ENCODE data around the gene FXN.

The FXN gene

GRCh38 chr9:69074801-69075200 is 39.2 kb downstream of the FXN start:
- H3K27ac ChIP-seq (ENCODE audit: low read length), result no peak overlapping the region
- no peaks in the 10 kb centered on the region for H3K79me2 ChIP-seq (ENCODE audit: insufficient read depth, low read length)
- H4K20me1 ChIP-seq (ENCODE audit: insufficient read depth, low read length), result no peaks in the 10 kb centered on the region
- DNase-seq, result no peak
- no peaks in the 10 kb centered on the region for H3K27me3 ChIP-seq (ENCODE audit: insufficient read depth, low read length, poor library complexity)
- H3K4me2 ChIP-seq (ENCODE audit: insufficient read depth, low read length), result no peak overlapping the region
- H3K4me3 ChIP-seq (ENCODE audit: low read depth in 1 of 2, low read length in 2 of 2), result no peak overlapping the region
- TF ChIP-seq EZH2 (IDR thresholded peaks at IDR 0.05; ENCODE audit: borderline replicate concordance, low read depth, low read length, severe bottlenecking) (no peak), CTCF (IDR thresholded peaks at IDR 0.05; ENCODE audit: borderline replicate concordance, extremely low read depth, low read length, poor library complexity, severe bottlenecking) (no peak)
- H3K9ac ChIP-seq (ENCODE audit: low read depth, low read length), result no peak overlapping the region
- no peak overlapping the region for H2AFZ ChIP-seq (ENCODE audit: low read depth, low read length)
- H3K9me3 ChIP-seq (ENCODE audit: insufficient read depth, low read length, severe bottlenecking), result no peaks in the 10 kb centered on the region
- ATAC-seq (ENCODE audit: insufficient read depth, low read depth), result no peak
- H3K36me3 ChIP-seq (ENCODE audit: insufficient read depth, low read length), result no peaks in the 10 kb centered on the region; the same call in 1 of the 2 replicates
- no peaks in the 10 kb centered on the region for H3K4me1 ChIP-seq (ENCODE audit: insufficient read depth, low read length)

GRCh38 chr9:69076550-69076949 is 41.0 kb downstream of the FXN start:
- Histone ChIP-seq H3K4me1 (ENCODE audit: insufficient read depth, low read length) (no peaks in the 10 kb centered on the region), H3K9me3 (ENCODE audit: insufficient read depth, low read length, severe bottlenecking) (no peaks in the 10 kb centered on the region), H4K20me1 (ENCODE audit: insufficient read depth, low read length) (no peaks in the 10 kb centered on the region), H3K27ac (ENCODE audit: low read length) (no peak overlapping the region), H3K9ac (ENCODE audit: low read depth, low read length) (no peak overlapping the region), H3K36me3 (ENCODE audit: insufficient read depth, low read length) (no peaks in the 10 kb centered on the region; the same call in 1 of the 2 replicates), H3K4me3 (ENCODE audit: low read depth in 1 of 2, low read length in 2 of 2) (no peak overlapping the region), H3K27me3 (ENCODE audit: insufficient read depth, low read length, poor library complexity) (no peaks in the 10 kb centered on the region), H3K79me2 (ENCODE audit: insufficient read depth, low read length) (no peaks in the 10 kb centered on the region), H3K4me2 (ENCODE audit: insufficient read depth, low read length) (no peak overlapping the region), H2AFZ (ENCODE audit: low read depth, low read length) (no peak overlapping the region)
- no peak for DNase-seq
- ATAC-seq (ENCODE audit: insufficient read depth, low read depth), result no peak
- TF ChIP-seq EZH2 (IDR thresholded peaks at IDR 0.05; ENCODE audit: borderline replicate concordance, low read depth, low read length, severe bottlenecking) (no peak), CTCF (IDR thresholded peaks at IDR 0.05; ENCODE audit: borderline replicate concordance, extremely low read depth, low read length, poor library complexity, severe bottlenecking) (no peak)

DNA sequence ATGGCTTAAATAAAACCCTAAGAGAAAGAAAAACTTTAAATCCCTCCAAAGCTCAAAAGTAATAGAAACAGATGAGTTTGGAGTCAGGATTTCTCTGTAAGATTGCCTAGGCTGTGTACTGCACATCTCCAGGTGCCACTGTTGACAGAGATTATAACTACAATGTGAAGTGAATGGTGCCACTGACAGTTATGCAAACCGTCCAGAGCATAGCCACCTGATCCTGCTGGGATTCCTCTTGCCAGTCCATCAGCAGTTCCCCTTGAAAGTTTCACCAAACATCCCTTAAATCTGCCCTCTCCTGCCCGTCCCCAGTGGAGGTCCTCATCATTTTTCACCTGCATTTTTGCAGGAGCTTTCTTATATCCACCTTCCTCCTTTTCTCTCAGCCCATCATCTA is 42.5 kb downstream of the FXN start:
- no peak for ATAC-seq (ENCODE audit: insufficient read depth, low read depth)
- no peaks in the 10 kb centered on the region; the same call in 1 of the 2 replicates for H3K36me3 ChIP-seq (ENCODE audit: insufficient read depth, low read length)
- H4K20me1 ChIP-seq (ENCODE audit: insufficient read depth, low read length), result no peaks in the 10 kb centered on the region
- H3K27me3 ChIP-seq (ENCODE audit: insufficient read depth, low read length, poor library complexity), result no peaks in the 10 kb centered on the region
- TF ChIP-seq CTCF (IDR thresholded peaks at IDR 0.05; ENCODE audit: borderline replicate concordance, extremely low read depth, low read length, poor library complexity, severe bottlenecking) (no peak), EZH2 (IDR thresholded peaks at IDR 0.05; ENCODE audit: borderline replicate concordance, low read depth, low read length, severe bottlenecking) (no peak)
- H3K4me2 ChIP-seq (ENCODE audit: insufficient read depth, low read length), result no peak overlapping the region
- no peaks in the 10 kb centered on the region for H3K79me2 ChIP-seq (ENCODE audit: insufficient read depth, low read length)
- no peak overlapping the region for H2AFZ ChIP-seq (ENCODE audit: low read depth, low read length)
- H3K9me3 ChIP-seq (ENCODE audit: insufficient read depth, low read length, severe bottlenecking), result no peaks in the 10 kb centered on the region
- H3K9ac ChIP-seq (ENCODE audit: low read depth, low read length), result no peak overlapping the region
- no peak for DNase-seq
- no peaks in the 10 kb centered on the region for H3K4me1 ChIP-seq (ENCODE audit: insufficient read depth, low read length)
- H3K27ac ChIP-seq (ENCODE audit: low read length), result no peak overlapping the region
- H3K4me3 ChIP-seq (ENCODE audit: low read depth in 1 of 2, low read length in 2 of 2), result no peak overlapping the region

DNA sequence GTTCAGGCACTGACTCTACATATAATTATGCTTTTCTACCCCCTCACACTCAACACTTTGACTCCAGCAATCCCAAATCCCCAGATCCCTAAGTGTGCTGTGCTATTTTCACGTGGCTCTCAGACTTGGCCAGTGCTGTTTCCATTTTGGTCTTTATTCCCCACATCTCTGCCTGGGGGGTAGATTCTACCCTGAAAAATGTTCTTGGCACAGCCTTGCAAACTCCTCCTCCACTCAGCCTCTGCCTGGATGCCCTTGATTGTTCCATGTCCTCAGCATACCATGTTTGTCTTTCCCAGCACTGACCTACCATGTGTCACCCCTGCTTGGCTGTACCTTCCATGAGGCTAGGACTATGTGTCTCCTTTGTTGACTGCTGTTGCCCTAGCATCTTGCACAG is 43.0 kb downstream of the FXN start:
- H2AFZ ChIP-seq (ENCODE audit: low read depth, low read length), result no peak overlapping the region
- no peaks in the 10 kb centered on the region for H3K79me2 ChIP-seq (ENCODE audit: insufficient read depth, low read length)
- TF ChIP-seq CTCF (IDR thresholded peaks at IDR 0.05; ENCODE audit: borderline replicate concordance, extremely low read depth, low read length, poor library complexity, severe bottlenecking) (no peak), EZH2 (IDR thresholded peaks at IDR 0.05; ENCODE audit: borderline replicate concordance, low read depth, low read length, severe bottlenecking) (no peak)
- no peaks in the 10 kb centered on the region for H3K36me3 ChIP-seq (ENCODE audit: insufficient read depth, low read length)
- no peak overlapping the region for H3K27ac ChIP-seq (ENCODE audit: low read length)
- H4K20me1 ChIP-seq (ENCODE audit: insufficient read depth, low read length), result no peaks in the 10 kb centered on the region
- no peak overlapping the region for H3K4me2 ChIP-seq (ENCODE audit: insufficient read depth, low read length)
- DNase-seq, result no peak
- H3K4me3 ChIP-seq (ENCODE audit: low read depth in 1 of 2, low read length in 2 of 2), result no peak overlapping the region
- no peaks in the 10 kb centered on the region for H3K9me3 ChIP-seq (ENCODE audit: insufficient read depth, low read length, severe bottlenecking)
- H3K9ac ChIP-seq (ENCODE audit: low read depth, low read length), result no peak overlapping the region
- H3K4me1 ChIP-seq (ENCODE audit: insufficient read depth, low read length), result no peaks in the 10 kb centered on the region
- no peak for ATAC-seq (ENCODE audit: insufficient read depth, low read depth)
- no peaks in the 10 kb centered on the region for H3K27me3 ChIP-seq (ENCODE audit: insufficient read depth, low read length, poor library complexity)

Measured in DND-41 (cell line).